ENCODE results near the gene KCNIP3.

KCNIP3 gene

GRCh38 chr2:95329891-95330793 lies 33.0 kb downstream of the KCNIP3 start:
- DNase-seq (ENCODE audit: low spot score): no peak

- DNase-seq (ENCODE audit: low spot score): no peak
These were observed 33.7 kb downstream of the KCNIP3 start for GRCh38 chr2:95330794-95331338.

- no peak for DNase-seq (ENCODE audit: low spot score)
These were observed 34.5 kb downstream of the KCNIP3 start for GRCh38 chr2:95331606-95332005.

GRCh38 chr2:95332036-95332435 lies 34.9 kb downstream of the KCNIP3 start:
- DNase-seq (ENCODE audit: low spot score): no peak

GRCh38 chr2:95333056-95333455 lies 35.9 kb downstream of the KCNIP3 start:
- no peak for DNase-seq (ENCODE audit: low spot score)

DNA sequence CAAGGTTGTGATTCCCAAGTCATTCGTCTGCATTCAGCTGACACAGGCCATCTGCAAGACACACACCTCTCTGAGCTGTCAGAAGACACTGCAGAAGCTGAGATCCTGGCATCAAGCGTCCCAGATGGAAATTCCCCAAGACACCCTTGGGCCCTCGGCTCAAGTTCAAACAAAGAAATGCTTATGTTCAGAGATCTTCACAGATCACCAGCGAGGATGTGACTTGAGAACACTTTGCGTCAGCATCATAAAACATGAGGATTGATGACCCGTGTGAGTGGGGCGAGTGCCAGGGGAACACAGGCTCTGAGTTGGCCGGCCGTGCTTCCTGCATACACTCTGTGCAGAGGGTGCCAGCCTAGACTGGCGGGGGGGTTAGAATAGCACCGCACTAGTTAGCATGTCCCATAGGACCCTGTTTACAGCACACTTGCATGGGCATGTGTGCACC lies 36.8 kb downstream of the KCNIP3 start:
- DNase-seq (ENCODE audit: low spot score): no peak

DNA sequence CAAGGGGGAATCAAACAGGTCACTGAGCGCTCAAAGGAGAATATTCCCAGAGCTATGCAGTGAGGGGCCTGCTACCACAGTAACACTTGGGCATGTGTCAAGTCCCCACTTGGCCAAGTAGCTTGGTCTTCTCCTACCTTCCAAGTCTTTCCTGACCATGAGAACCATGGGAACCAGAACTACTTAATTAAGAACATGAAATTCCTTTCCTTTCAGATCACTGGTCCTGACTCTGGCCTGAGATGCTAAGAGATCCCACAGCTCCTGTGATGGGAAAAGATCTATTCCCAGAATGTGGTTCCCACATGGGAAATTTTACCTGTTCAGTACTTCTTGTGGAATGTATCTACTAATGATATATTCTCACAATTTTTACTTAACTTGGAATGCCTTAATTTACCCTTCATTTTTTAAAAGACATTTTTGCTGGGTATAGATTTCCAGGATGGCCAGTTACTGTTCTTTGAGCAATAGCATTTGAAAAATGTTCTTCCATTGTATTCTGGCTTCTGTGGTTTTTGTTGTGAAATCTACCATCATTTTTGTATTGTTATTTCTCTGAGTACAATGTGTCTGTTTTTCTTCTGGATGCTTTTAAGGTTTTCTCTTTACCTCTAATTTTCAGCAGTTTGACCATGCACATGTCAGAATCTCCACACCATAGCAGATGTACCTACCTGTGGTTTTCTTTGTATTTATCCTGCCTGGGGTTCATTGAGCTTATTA lies 37.9 kb downstream of the KCNIP3 start:
- no peak for DNase-seq (ENCODE audit: low spot score)

- no peak for DNase-seq (ENCODE audit: low spot score)
These were observed 39.3 kb downstream of the KCNIP3 start for GRCh38 chr2:95336406-95336805.

DNA sequence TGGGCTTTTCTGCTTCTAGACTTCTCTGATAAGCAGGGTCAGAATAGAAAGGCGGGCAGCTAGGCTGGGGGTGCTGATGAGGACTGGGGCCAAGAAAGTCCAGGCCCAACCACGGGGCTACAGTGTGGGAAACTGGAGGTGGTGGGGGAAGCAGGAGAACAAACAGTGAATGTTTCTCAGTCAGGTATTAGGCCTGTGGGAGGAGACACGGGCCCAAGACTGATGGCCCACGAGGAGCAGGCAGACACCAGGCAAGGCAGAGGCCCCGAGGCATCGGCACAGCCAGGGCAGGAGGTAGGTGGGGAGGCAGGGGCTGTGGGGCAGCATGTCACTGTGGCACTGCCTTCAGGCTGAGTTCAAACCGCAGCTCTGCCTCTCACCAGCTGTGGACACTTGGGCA lies 40.7 kb downstream of the KCNIP3 start:
- DNase-seq (ENCODE audit: low spot score): no peak

DNA sequence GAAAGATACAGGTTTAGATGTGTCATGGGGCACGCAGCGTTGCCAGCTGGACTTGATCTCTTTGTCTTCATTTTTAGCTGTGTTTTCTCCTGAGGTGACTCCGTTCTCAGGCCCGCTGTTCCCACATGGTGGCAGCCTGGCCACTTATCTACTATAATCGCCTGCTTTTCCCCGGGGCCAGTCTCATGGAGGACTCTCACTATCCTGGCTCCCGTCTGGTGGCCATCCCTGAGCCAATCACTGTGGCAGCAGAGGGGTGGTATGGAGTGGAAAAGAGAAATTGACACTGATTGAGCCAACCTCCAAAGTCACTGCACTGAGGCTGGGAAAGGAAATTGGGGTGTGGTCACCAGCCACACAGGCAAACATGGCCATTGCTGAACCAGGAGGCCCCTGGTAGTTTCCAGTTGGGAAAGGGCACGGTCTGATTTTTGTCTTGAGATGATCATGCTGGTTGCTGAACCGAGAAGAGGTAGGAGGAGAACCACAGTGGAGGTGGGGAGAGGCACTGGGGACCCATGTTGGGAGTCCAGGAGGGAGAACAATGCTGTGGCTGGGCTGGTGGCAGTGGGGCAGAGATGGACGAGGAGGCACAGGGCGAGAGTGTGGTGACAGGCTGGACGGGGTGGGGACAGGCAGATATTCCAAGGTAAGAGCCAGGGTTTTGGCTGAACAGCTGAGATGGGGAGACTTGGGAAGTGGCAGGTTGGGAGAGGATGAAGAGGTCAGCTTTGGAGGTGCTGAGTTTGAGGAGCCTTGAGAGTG lies 45.6 kb downstream of the KCNIP3 start:
- DNase-seq (ENCODE audit: low spot score): no peak

DNA sequence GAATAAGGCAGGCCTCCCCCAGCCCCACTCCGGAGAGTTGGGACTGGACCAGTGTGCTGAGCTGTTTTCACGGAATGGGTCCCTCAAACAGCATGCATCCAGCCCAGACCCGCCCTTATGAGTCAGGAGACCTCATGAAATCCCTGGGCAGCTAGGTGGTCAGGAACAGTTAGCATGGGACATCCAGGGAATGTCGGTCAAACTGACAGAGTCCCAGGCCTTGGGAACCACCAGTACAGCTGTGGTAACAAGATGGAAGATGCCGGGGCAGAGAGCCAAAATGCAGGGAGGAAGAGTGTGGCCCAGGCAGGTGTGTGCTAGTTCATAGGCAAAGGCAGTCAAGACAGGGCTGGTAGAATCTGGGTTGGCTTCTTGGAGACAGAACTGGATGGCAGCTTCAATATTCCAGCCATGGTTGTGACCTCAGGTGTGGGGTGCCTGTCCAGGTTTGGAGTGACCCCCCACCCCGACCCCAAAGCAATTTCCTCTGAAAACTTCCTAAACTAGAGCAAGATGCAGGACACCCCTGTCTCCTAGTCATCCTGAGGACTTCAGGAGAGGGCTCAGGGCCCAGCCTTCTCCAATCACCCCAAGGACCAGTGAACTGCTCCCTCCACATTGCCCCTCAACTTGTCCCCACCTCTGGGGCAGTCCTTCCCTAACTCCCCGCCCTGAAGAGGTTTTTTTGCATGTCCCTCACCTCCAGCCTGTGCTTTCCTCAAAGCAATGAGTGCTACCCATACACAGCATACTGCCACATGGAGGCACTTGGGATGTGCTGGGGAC lies 46.5 kb downstream of the KCNIP3 start:
- DNase-seq (ENCODE audit: low spot score): no peak

- DNase-seq (ENCODE audit: low spot score): no peak
These were observed 47.1 kb downstream of the KCNIP3 start for GRCh38 chr2:95344215-95344583.

GRCh38 chr2:95344656-95345055 lies 47.5 kb downstream of the KCNIP3 start:
- no peak for DNase-seq (ENCODE audit: low spot score)

DNA sequence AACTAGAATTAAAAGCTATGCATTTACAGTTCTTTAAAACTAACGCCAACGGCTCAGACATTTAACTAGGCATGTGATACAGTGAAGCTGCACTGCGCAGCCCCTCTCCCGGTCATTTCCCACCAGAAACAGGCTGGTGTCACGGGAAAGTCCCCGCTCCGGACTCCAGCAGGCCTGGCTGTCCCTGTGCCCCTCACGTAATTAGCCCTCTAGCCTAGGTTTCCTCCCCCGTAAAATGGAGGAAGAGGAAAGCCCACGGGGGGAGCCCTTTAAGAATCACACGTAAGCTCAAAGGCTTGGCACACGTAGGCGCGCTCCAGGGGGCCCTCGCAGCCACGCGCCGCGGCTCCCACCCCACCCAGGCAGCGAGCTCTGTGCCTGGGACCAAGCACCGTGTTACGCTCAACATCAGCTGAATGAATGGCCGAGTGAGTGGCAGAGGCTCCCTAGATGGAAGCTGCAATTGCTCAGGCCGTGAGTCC lies 48.0 kb downstream of the KCNIP3 start:
- DNase-seq (ENCODE audit: low spot score): no peak

DNA sequence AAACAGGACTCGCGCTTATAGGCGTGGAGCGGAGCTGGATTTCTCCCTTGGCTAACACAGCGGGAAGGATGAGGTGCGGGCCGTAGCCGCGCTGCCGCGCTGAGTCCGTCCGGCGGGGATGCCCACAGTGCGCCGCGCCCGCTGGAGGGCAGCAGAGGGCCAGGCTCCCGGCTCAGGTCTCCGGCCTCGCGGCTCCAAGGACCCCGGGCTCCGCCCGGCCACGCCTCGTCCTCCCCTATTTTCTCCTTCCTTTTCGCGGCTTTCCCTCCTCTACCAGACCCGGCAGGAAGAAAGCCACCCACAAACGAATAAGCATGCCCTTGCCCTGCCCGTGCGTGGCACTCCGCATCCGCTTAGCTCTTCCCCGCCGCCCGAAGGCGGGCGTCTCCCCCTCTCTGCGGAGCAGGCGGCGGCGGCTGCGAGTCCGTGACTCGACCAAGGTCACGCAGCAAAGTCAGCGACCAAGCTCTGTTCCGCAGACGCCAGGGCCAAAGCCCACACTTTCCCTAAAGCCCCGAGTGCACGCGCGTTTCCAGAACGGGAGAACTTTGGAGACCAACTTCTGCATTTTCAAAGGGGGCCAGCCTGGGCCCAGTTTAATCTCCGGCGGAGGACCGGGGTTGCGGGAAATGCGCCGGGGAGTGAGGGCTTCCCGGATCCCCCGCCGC lies 48.5 kb downstream of the KCNIP3 start:
- no peak for DNase-seq (ENCODE audit: low spot score)

DNA sequence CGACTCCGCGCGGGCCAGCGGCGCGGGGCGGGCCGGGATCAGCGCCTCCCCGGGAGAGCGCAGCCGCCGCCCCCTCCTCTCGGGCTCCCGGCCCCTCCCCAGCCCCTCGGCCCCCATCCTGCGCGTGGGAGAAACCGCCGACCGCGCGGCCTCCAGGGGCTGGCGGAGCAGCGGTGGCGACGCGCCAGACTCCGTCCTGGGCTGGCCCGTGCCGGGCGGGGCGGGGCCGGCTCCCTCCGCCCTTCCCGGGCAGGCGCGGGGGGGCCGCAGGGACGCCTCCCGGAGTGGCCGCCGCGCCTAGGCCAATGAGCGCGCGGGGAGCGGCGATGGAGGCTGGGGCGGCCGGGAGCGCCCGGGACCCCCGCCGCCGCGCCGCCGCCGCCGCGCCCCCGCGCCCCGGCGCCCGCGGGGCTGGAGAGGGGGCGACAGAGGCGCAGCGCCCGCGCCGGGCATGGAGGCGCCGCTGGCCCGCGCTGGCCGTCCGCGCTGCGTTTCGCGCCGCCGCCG lies 49.1 kb downstream of the KCNIP3 start:
- DNase-seq (ENCODE audit: low spot score): no peak

DNA sequence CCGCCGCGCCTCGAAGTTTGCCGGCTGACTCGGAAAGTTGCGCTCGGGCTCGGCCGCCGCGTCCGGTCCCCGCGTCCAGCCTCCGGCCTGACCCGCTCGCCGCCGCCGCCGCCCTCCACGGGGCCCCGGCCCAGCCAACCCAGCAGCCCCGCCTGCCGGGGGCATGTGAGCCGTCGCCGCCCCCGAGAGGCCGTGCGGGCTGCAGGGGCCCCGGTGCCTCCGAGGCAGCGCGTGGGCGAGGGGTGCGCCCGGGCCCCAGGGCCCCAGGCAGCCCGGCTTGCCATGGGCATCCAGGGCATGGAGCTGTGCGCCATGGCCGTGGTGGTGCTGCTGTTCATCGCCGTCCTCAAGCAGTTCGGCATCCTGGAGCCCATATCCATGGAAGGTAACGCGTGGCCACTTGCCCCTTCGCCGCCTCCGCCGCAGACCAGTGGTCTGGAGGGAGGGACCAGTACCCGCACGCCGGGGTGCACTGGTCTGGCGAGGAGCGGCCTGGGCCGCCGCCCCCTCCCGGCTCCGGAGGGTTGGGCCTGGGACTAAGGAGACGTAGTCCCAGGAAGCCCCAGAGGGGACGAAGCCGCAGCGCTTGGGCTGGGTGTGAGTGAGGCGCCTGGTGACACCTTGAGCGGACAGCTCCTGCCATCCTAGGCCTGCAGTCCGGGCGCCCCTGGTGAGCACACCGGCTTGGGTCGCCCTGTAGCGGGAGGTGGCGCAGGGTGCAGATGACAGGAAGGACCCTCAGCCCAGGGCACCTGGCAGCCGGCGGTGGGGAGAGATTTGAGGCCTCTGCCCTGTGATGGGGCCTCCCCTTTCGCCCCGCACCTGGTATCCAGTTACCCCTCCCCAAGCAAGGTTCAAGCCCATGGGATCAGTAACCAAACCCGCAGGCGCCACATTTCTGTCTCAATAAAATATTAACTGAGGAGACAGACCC lies 49.9 kb downstream of the KCNIP3 start:
- no peak for DNase-seq (ENCODE audit: low spot score)

- DNase-seq (ENCODE audit: low spot score): no peak
These were observed 50.8 kb downstream of the KCNIP3 start for GRCh38 chr2:95347681-95348608.
